IMR-90 (cell line): ENCODE measurements around the gene PKNOX1. TPM values are rescaled to one million over a fixed set of nuclear protein-coding genes. Genes with fewer than 3 reads are reported as not detected.

Experiments
- ATAC-seq: fragments of 200-7000 bp; cut with Tn5 transposase; 2 replicates; pipeline ENCODE4 v1.9.1; 2020; ENCODE audit warnings: low read depth, mild to moderate bottlenecking, moderate library complexity
- BruUV-seq: library from RNA; stranded (reverse); fragments of 400-500 nt; replicated peaks from 2 replicates; lab custom pipeline; 2021; lab: Mats Ljungman, UMichigan
- CTCF ChIA-PET: fragments of 300-600 bp; formaldehyde crosslinking; extraction: SDS; loops from one replicate; lab custom pipeline; 2021; ENCODE audit warnings: antibody characterized with exemption; lab: Yijun Ruan, JAX
- POLR2A ChIA-PET: fragments of 300-600 bp; sonication (Branson Sonifier 250); formaldehyde crosslinking; loops from one replicate; lab custom pipeline; 2022; ENCODE audit warnings: antibody characterized with exemption; ENCODE audit not compliant: unreplicated experiment; lab: Charles Lee
- DNase-seq: peaks from one replicate; pipeline ENCODE4 v3.0.0; 2013
- H2AFZ ChIP-seq: replicated peaks from 2 replicates; pipeline ENCODE3; 2013; ENCODE audit warnings: low read length, mild to moderate bottlenecking; ENCODE audit not compliant: poor library complexity
- H2AK5ac ChIP-seq: 2 replicates; pipeline ENCODE4 v1.6.1; 2013; ENCODE audit warnings: low read depth, low read length, inconsistent platforms
- H2AK9ac ChIP-seq: replicated peaks from 2 replicates; pipeline ENCODE3; 2013; ENCODE audit warnings: mild to moderate bottlenecking, low read depth, low read length, moderate library complexity; ENCODE audit not compliant: poor library complexity
- H2BK120ac ChIP-seq: 2 replicates; pipeline ENCODE4 v1.6.1; 2013; ENCODE audit warnings: low read depth, low read length, inconsistent platforms
- H2BK15ac ChIP-seq: 3 replicates; pipeline ENCODE4 v1.6.1; 2013; ENCODE audit warnings: low read depth, low read length, inconsistent platforms
- H2BK20ac ChIP-seq: 2 replicates; pipeline ENCODE4 v1.6.1; 2013; ENCODE audit warnings: low read depth, mild to moderate bottlenecking, inconsistent platforms, low read length, moderate library complexity
- H2BK5ac ChIP-seq: 2 replicates; pipeline ENCODE4 v1.6.1; 2013; ENCODE audit warnings: mild to moderate bottlenecking, low read depth, low read length, inconsistent platforms; ENCODE audit not compliant: poor library complexity, severe bottlenecking
- H3K14ac ChIP-seq: replicated peaks from 2 replicates; pipeline ENCODE4 v1.6.1; 2013; ENCODE audit warnings: low read depth, low read length, inconsistent platforms
- H3K18ac ChIP-seq: 2 replicates; pipeline ENCODE4 v1.6.1; 2013; ENCODE audit warnings: low read depth, low read length, control low read depth
- H3K23ac ChIP-seq: 2 replicates; pipeline ENCODE4 v1.6.1; 2013; ENCODE audit warnings: low read depth, low read length, inconsistent platforms
- H3K27ac ChIP-seq: 2 replicates; pipeline ENCODE4 v1.5.1; 2013; ENCODE audit warnings: mild to moderate bottlenecking, control low read depth, low read length; ENCODE audit not compliant: insufficient read depth
- H3K27me3 ChIP-seq: 2 replicates; pipeline ENCODE4 v1.6.1; 2013; ENCODE audit warnings: low read length; ENCODE audit not compliant: control insufficient read depth, insufficient read depth
- H3K36me3 ChIP-seq: 2 replicates; pipeline ENCODE4 v1.6.1; 2013; ENCODE audit warnings: low read length, mixed read lengths; ENCODE audit not compliant: control insufficient read depth, insufficient read depth
- H3K4ac ChIP-seq: 2 replicates; pipeline ENCODE4 v1.6.1; 2013; ENCODE audit warnings: low read depth, low read length, inconsistent platforms
- H3K4me1 ChIP-seq: 2 replicates; pipeline ENCODE4 v1.6.1; 2013; ENCODE audit warnings: low read length, mixed read lengths; ENCODE audit not compliant: control insufficient read depth, insufficient read depth
- H3K4me2 ChIP-seq: 2 replicates; pipeline ENCODE4 v1.6.1; 2013; ENCODE audit warnings: low read depth, mild to moderate bottlenecking, control low read depth, low read length, moderate library complexity
- H3K4me3 ChIP-seq: 2 replicates; pipeline ENCODE4 v1.5.1; 2013; ENCODE audit warnings: low read depth, mild to moderate bottlenecking, control low read depth, low read length, moderate library complexity; ENCODE audit not compliant: insufficient read depth
- H3K56ac ChIP-seq: 2 replicates; pipeline ENCODE4 v1.6.1; 2013; ENCODE audit warnings: low read length, inconsistent platforms; ENCODE audit not compliant: insufficient read depth; ENCODE audit errors: extremely low read depth
- H3K79me1 ChIP-seq, 2 experiments: 2 replicates each; pipeline ENCODE4 v1.6.1; 2013; ENCODE audit warnings: low read length in 2 of 2, inconsistent platforms in 1 of 2, low read depth in 1 of 2
- H3K9ac ChIP-seq: 2 replicates; pipeline ENCODE4 v1.6.1; 2013; ENCODE audit warnings: low read depth, low read length, control low read depth
- H3K9me1 ChIP-seq: 2 replicates; pipeline ENCODE4 v1.6.1; 2013; ENCODE audit warnings: low read length, inconsistent platforms; ENCODE audit not compliant: insufficient read depth
- H3K9me3 ChIP-seq: 2 replicates; pipeline ENCODE4 v1.6.1; 2013; ENCODE audit warnings: low read length; ENCODE audit not compliant: control insufficient read depth, insufficient read depth
- H4K20me1 ChIP-seq: 2 replicates; pipeline ENCODE4 v1.6.1; 2013; ENCODE audit warnings: low read length, inconsistent platforms; ENCODE audit not compliant: insufficient read depth
- H4K5ac ChIP-seq: 2 replicates; pipeline ENCODE4 v1.6.1; 2013; ENCODE audit warnings: mild to moderate bottlenecking, low read depth, low read length, control low read depth
- H4K8ac ChIP-seq, 2 experiments: 2 replicates each; pipeline ENCODE4 v1.6.1; 2013; ENCODE audit warnings: low read depth in 2 of 2, low read length in 2 of 2, control low read depth in 1 of 2, inconsistent platforms in 1 of 2
- H4K91ac ChIP-seq: 2 replicates; pipeline ENCODE4 v1.6.1; 2013; ENCODE audit warnings: low read depth, low read length, inconsistent platforms; ENCODE audit not compliant: insufficient read depth
- BHLHE40 ChIP-seq: fragments of 150-350 bp; IDR thresholded peaks from 2 replicates; pipeline ENCODE4 v1.6.1; 2016; ENCODE audit warnings: mild to moderate bottlenecking, low read depth, low read length
- CEBPB ChIP-seq: IDR thresholded peaks from 2 replicates; pipeline ENCODE4 v1.6.1; 2012; ENCODE audit warnings: low read depth, low read length, improper control_type of control experiment
- FOS ChIP-seq: fragments of 150-350 bp; IDR thresholded peaks from 2 replicates; pipeline ENCODE4 v1.6.1; 2016; ENCODE audit warnings: low read depth, low read length
- MAFK ChIP-seq: IDR thresholded peaks from 2 replicates; pipeline ENCODE4 v1.6.1; 2012; ENCODE audit warnings: low read depth, low read length, improper control_type of control experiment
- MXI1 ChIP-seq: IDR thresholded peaks from 2 replicates; pipeline ENCODE4 v1.6.1; 2012; ENCODE audit warnings: low read depth, mild to moderate bottlenecking, low read length, moderate library complexity, borderline replicate concordance
- NFE2L2 ChIP-seq: fragments of 150-350 bp; IDR thresholded peaks from 2 replicates; pipeline ENCODE4 v1.6.1; 2016; ENCODE audit warnings: low read depth, mild to moderate bottlenecking, low read length
- POLR2A ChIP-seq: IDR thresholded peaks from 2 replicates; pipeline ENCODE4 v1.6.1; 2012; ENCODE audit warnings: mild to moderate bottlenecking, low read depth, low read length
- RFX5 ChIP-seq: IDR thresholded peaks from 2 replicates; pipeline ENCODE4 v1.8.0; 2012; ENCODE audit warnings: low read depth, mild to moderate bottlenecking, low read length, moderate library complexity
- SMC3 ChIP-seq: fragments of 150-350 bp; IDR thresholded peaks from 2 replicates; pipeline ENCODE4 v1.6.1; 2016; ENCODE audit warnings: low read depth, mild to moderate bottlenecking, antibody characterized with exemption, low read length, moderate library complexity
- WGBS, 2 experiments: methylation state at CpG; one replicate each; pipeline versions ENCODE4 v1.1.5 to v1.1.7; 2013; ENCODE audit warnings: missing lambda C conversion rate in 2 of 2; ENCODE audit not compliant: insufficient read length in 1 of 2; ENCODE audit errors: extremely low coverage in 2 of 2; 5-methylcytosine and 5-hydroxymethylcytosine counted together
- dilution Hi-C: fragments of 300-500 bp; cut with HindIII; formaldehyde crosslinking; loops from one replicate; pipeline ENCODE4 v1.14.3; 2018; ENCODE audit warnings: low sequenced_read_pairs; ENCODE audit not compliant: unreplicated experiment
- in situ Hi-C: fragments of 300-500 bp; cut with MboI; formaldehyde crosslinking; loops from 3 replicates; pipeline ENCODE4 v1.14.3; 2019; ENCODE audit warnings: low sequenced_read_pairs, inconsistent platforms, mixed read lengths
- intact Hi-C: fragments of 100-400 bp; cut with micrococcal nuclease; formaldehyde crosslinking; loops from 2 replicates; pipeline ENCODE4 v1.10.0; 2022
- polyA plus RNA-seq, 3 experiments: library from polyadenylated mRNA; depleted of rRNA; stranded (reverse); fragments of >200 nt; gene quantifications; 2 replicates each; pipeline ENCODE4 v1.2.3, GENCODE V29; 2012; ENCODE audit warnings: low replicate concordance in 1 of 3
- total RNA-seq: library from RNA; depleted of rRNA; stranded (reverse); fragments of >200 nt; gene quantifications from 2 replicates; pipeline ENCODE4 v1.2.3, GENCODE V29; 2012
- TF ChIP-seq, protein P1 (sequence below): fragments of 150-350 bp; IDR thresholded peaks from 2 replicates; pipeline ENCODE4 v1.6.1; 2016; ENCODE audit warnings: low read depth, mild to moderate bottlenecking, low read length, moderate library complexity, borderline replicate concordance

The PKNOX1 gene
- total and polyA plus RNA-seq, 2 of the 4 experiments (the other 2 are of a cell fraction): 35.0 to 61.0 TPM

- Histone ChIP-seq H4K5ac (no peak overlapping the region), H2AFZ (no peak overlapping the region), H3K23ac (no peak overlapping the region), H3K4me3 (no peak overlapping the region), H2BK15ac (no peak overlapping the region), H2BK20ac (no peak overlapping the region), H4K20me1 (no peaks in the 10 kb centered on the region), H3K9ac (no peak overlapping the region), H2BK5ac (no peak overlapping the region), H4K91ac (no peak overlapping the region), H3K4ac (no peak overlapping the region), H3K9me3 (no peaks in the 10 kb centered on the region), H3K14ac (0 out of 2 replicates have a peak overlapping the region, but pooled peaks have one; percentile 41), H3K79me1 (no peaks in the 10 kb centered on the region), H3K18ac (no peak overlapping the region), H2AK9ac (no peak overlapping the region), H3K56ac (no peak overlapping the region), H3K4me2 (no peak overlapping the region), H3K27me3 (no peaks in the 10 kb centered on the region), H4K8ac (no peak overlapping the region), H2BK120ac (no peak overlapping the region), H3K36me3 (no peaks in the 10 kb centered on the region), H3K27ac (no peak overlapping the region), H2AK5ac (0 out of 2 replicates have a peak overlapping the region, but pooled peaks have one; percentile 3), H3K4me1 (no peaks in the 10 kb centered on the region; the same call in 1 of the 2 replicates), H3K9me1 (no peaks in the 10 kb centered on the region)
- intact Hi-C loops: no loop called here
- no TSS peak for BruUV-seq
- in situ Hi-C loops: no loop called here
- POLR2A ChIA-PET: no interaction called here
- dilution Hi-C loops: no loop called here
- DNase-seq (no peak), ATAC-seq (no peak)
- 88% methylated on average over 3 of the region's 13 CpGs; no CpG with 5 or more reads in 1 of the 2 experiments for WGBS, 2 experiments
- CTCF ChIA-PET: no interaction called here
- TF ChIP-seq FOS: no peak
- TF ChIP-seq MAFK: no peak
- no peak for TF ChIP-seq CEBPB
- no peak for TF ChIP-seq BHLHE40
- TF ChIP-seq, protein P1, sequence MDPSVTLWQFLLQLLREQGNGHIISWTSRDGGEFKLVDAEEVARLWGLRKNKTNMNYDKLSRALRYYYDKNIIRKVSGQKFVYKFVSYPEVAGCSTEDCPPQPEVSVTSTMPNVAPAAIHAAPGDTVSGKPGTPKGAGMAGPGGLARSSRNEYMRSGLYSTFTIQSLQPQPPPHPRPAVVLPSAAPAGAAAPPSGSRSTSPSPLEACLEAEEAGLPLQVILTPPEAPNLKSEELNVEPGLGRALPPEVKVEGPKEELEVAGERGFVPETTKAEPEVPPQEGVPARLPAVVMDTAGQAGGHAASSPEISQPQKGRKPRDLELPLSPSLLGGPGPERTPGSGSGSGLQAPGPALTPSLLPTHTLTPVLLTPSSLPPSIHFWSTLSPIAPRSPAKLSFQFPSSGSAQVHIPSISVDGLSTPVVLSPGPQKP: no peak
- TF ChIP-seq NFE2L2: no peak
- no peak for TF ChIP-seq SMC3
- TF ChIP-seq POLR2A: no peak
- TF ChIP-seq MXI1: no peak
- no peak for TF ChIP-seq RFX5
Observed at GRCh38 chr21:42931560-42932235, 42.7 kb upstream of the PKNOX1 start.
